T-helper 1 cell treated with Interleukin-12 subunit alpha and Interleukin-12 subunit beta and Interleukin-4 antibody, amounts not matched to agents 30 ng/mL and 1 ng/mL, for 36 hours (primary cell): ENCODE results near the gene TBX21. TPM values are rescaled to one million over a fixed set of nuclear protein-coding genes. Genes with fewer than 3 reads are reported as not detected.
"Not testable (repeated sequence)": the region's sequence is repeated elsewhere in the genome, so short reads cannot be mapped to it uniquely, and the experiment has no call there.

ENCODE experiments used
- intact Hi-C: fragments of 100-400 bp; cut with micrococcal nuclease; formaldehyde crosslinking; loops from one replicate; pipeline ENCODE4 v1.15.1; 2024
- total RNA-seq: library from RNA; stranded (reverse); gene quantifications from 2 replicates; pipeline ENCODE4 v1.2.3, GENCODE V29; 2022

The TBX21 gene
- total RNA-seq, 1 donor from 2014 or later, result 51.3 TPM

DNA sequence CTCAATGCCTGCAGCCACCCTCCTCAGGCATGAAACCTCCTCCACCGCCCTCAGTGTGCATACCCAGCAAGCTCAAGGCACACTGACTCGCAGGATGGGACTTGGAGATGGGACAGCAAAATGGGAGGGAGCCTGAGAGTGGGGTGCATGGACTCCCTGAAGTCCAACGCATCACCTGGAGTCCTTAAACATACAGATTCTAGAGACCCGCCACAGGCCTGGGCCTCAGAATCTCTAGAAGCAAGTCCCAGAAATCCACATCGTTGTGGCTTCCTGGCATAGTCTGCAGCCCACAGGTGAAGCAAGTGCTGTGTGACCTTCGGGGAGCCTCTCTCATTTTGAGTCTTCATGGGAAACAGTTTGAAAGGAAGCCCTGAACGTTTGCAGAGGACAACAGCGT lies 3.6 kb upstream of the TBX21 start:
- intact Hi-C loops, result loop anchor here (1.0 kb wide), 1 partner anchor 8 kb away; no protein-coding TSS in a partner anchor

DNA sequence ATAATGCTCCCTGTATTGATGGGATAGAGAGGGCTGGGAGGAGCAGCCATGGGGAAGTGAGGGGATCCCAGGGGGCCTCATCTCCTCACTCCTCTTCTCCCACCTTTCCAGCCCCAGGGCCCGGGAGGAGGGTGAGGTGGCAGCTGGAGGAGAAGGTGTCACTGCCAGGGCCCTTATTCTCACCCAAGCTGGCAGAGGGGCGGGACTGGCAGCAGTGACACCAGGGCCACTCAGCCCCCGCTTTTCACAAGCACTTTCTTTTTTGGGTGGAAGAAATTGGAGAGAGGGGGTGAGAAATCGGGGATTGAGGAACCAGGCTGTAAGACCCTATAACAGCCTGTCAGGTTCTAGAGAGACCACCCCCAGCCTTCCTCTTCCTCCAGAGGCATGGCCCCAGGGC lies 2.4 kb upstream of the TBX21 start:
- intact Hi-C loops, result no loop called here

GRCh38 chr17:47731396-47731795 lies 1.6 kb upstream of the TBX21 start:
- intact Hi-C loops, result no loop called here

DNA sequence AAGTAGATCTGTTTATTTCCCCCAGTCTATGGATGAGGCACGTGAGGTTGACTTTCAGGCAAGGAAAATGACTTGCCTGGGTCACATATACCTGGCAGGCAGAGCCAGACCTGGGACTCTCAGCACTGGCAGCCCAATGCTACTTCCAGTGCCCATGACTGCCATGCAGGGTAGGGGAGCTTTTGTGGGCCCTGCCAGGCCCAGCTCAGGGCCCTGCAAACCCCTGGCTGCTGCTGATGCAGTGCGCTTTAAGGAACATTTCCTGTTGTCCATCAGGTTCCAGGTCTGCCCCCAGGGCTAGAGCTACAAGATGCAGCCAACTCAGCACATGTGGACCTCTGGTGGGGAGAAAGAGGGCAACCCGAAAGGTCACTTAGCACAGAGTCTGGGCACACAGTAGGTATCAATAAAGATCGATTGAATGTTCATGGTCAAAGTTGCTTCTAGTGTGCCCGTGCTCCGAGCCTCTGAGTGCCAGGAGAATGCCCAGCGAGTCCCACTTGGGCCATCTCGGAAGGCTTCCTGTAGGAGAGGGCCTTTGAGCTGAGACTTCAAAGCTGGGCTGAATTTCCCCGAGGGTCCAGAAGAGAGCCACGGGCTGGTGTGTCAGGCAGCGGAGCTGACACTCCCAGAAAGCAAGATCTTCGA lies 513 bp upstream of the TBX21 start:
- intact Hi-C loops, result loop anchor here (1.0 to 2.0 kb wide), 6 partner anchors 11 to 83 kb away; partner anchors contain the start of gene KPNB1

- intact Hi-C loops, result loop anchor here (1.0 to 2.0 kb wide), 8 partner anchors 8 to 153 kb away; partner anchors contain the start of gene KPNB1
Measured at GRCh38 chr17:47733674-47734410, 806 bp downstream of the TBX21 start.

DNA sequence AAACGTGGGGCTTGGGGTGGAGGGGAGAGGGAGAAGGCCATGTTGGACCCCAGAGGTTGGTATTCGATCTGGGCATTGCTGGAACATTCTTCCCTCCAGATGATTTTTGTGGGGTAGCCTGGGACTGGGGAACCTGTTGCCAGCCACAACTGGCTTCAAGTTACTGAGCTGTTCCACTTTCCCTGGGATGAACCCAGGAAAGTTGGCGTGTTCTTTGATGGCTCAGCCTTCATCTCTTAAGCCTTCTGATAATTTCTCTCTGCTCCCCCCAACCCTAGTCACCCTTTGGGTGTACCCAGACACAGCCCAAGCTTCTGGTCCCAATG lies 2.1 kb downstream of the TBX21 start:
- intact Hi-C loops, result loop anchor here (2.0 kb wide), 1 partner anchor 152 kb away; no protein-coding TSS in a partner anchor

DNA sequence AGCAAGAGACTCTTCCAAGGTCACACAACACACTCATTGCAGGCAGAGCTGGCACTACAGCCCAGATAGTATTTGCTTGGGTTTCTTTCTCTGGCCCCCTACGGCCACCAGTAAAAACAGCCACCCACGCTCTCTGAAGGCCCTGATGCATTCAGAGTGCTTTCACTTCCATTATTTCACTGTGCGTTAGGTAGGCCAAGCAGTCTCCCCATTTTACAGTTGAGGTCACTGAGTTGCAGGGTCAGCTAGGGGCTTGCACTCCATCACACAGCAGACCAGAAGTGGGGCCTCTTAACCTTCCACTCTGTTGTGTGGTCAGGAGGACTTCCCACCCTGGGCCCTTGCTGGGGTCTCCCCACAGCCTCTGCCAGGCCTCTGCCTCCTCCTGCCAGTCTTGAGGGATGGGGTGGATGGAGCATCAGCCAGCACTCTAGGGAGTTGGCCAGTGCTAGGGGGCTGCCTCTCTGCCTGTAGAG lies 2.5 kb downstream of the TBX21 start:
- intact Hi-C loops, result loop anchor here (2.0 kb wide), 1 partner anchor 151 kb away; no protein-coding TSS in a partner anchor

DNA sequence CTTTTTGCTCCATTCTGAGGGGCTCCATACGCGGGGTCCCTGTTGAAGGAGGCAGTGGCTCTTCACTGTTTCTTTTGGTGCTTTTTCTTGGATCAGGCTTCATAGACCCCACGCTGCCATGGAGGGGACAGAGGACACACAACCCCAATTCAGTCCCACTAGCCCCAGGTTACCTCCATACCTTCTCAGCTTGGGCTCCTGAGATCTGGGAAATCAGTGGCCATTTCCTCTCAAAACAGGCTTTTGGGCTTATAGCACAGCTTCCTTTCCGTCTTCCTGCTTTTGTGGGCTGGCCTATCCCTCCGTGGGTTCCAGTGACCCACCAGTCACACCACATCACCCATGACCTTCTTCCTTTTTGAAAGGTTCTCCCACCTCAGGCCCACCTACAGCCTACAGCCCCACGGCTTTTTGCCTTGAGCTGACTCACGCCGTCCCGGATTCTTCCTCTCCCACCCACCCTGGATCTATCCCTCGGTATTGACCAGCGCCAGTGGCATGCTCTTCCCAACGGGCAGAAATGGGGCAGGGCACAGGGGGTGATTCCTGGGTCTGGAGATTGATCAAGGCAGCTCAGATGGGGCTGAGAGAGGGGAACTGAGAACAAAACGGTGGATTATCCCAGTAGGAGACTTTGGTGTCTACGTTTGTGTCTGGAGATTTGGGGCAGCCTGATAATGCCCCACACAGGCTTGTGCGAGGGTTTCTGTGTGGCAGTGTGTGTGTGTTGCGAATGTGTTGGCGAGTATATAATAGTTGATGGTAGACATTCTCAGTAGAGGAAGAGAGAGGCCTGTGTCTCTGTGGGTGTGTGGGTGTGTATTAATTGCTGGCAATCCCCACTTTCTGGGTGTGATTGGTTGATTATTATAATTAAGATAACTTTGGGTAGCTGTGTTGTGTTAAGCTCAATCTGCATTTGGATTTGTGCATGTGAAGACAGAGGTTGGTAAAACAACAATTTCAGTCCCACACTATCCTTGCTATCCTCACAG lies 3.8 kb downstream of the TBX21 start:
- intact Hi-C loops, result no loop called here

DNA sequence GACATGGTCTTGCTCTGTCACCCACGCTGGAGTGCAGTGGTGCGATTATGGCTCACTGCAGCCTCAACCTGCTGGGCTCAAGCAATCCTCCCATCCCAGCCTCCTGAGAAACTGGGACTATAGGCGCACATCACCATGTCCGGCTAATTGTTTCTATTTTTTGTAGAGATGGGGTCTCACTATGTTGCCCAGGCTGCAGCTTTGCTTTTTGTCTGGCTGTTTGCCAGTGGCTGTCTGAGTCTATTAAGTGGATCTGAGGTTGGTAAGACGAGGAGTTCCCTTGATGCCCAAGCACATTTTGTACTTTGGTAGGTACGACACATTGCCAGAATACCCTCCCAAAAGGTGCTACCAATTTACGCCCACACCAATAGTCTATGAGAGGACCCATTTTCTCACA lies 5.1 kb downstream of the TBX21 start:
- intact Hi-C loops, result no loop called here

- intact Hi-C loops, result no loop called here
Measured at GRCh38 chr17:47739150-47739549, 6.1 kb downstream of the TBX21 start.

DNA sequence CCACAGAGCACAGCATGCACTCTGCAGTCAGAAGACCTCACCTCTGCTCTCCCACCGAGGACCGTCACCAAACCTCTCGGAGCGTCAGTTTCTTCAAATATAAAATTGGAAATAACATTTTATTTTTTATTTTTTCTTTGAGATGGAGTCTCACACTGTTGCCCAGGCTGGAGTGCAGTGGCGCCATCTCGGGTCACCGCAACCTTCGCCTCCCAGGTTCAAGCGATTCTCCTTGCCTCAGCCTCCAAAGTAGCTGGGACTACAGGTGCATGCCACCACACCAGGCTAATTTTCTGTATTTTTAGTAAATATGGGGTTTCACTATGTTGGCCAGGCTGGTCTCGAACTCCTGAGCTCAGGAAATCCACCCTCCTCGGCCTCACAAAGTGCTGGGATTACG lies 6.9 kb downstream of the TBX21 start:
- intact Hi-C loops, result not testable (repeated sequence)

GRCh38 chr17:47741109-47741792 lies 8.2 kb downstream of the TBX21 start:
- intact Hi-C loops, result no loop called here

GRCh38 chr17:47741793-47742145 lies 8.7 kb downstream of the TBX21 start:
- intact Hi-C loops, result loop anchor here (1.0 kb wide), 3 partner anchors 7 to 77 kb away; no protein-coding TSS in a partner anchor

DNA sequence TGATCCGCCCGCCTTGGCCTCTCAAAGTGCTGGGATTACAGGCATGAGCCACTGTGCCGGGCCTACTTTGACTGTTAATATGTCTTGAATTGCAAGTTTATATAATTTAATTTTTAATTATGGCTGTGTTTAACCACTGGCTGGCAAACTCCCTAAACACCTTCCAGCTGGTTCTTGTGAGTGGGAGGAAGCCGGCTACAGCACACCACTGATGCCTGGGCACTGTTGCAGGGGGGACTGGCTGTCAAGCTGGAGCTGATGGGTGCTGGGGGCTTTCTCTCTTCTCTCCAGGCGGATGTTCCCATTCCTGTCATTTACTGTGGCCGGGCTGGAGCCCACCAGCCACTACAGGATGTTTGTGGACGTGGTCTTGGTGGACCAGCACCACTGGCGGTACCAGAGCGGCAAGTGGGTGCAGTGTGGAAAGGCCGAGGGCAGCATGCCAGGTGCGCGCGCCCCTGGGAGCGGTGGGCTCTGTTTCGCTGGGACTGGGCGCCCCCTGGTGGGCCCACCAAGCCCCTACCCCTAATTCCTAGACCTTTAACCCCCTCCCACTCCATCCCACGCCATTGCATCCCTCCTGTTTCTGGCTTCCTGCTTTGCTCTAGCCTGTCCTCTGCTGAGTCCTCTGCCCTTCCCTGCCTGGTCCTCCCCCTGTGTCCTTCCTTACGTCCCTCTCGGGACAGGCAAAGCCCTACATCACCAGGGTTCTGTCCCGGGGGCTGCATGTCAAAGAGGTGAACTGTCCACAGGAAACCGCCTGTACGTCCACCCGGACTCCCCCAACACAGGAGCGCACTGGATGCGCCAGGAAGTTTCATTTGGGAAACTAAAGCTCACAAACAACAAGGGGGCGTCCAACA lies 9.5 kb downstream of the TBX21 start:
- intact Hi-C loops, result loop anchor here (1.0 kb wide), 3 partner anchors 8 to 78 kb away; no protein-coding TSS in a partner anchor

- intact Hi-C loops, result no loop called here
Measured at GRCh38 chr17:47744168-47745036, 11.4 kb downstream of the TBX21 start.

GRCh38 chr17:47745037-47745380 lies 12.0 kb downstream of the TBX21 start:
- intact Hi-C loops, result no loop called here

DNA sequence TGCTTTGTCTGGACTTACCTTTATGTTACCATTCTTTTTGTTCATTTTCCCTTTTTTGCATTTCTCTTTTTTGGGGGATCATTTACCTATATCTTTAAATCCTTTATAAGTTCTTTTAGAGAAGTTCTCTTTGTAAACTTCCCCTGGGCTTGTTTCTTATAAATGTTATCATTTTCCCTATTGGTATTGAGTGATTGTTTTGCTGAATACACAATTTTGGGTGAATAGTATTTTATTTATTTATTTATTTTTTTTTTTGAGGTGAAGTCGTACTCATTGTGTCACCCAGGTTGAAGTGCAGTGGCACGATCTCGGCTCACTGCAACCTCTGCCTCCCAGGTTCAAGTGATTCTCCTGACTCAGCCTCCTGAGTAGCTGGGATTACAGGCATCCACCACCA lies 18.4 kb downstream of the TBX21 start:
- intact Hi-C loops, result no loop called here

GRCh38 chr17:47757386-47757785 lies 24.4 kb downstream of the TBX21 start:
- intact Hi-C loops, result no loop called here
